ENCODE data around the gene PRRC2C. TPM values are rescaled to one million over a fixed set of nuclear protein-coding genes. Genes with fewer than 3 reads are reported as not detected.

The PRRC2C gene
- total RNA-seq, 6 experiments from 2014 or later: 125 to 144 (median 136) TPM

DNA sequence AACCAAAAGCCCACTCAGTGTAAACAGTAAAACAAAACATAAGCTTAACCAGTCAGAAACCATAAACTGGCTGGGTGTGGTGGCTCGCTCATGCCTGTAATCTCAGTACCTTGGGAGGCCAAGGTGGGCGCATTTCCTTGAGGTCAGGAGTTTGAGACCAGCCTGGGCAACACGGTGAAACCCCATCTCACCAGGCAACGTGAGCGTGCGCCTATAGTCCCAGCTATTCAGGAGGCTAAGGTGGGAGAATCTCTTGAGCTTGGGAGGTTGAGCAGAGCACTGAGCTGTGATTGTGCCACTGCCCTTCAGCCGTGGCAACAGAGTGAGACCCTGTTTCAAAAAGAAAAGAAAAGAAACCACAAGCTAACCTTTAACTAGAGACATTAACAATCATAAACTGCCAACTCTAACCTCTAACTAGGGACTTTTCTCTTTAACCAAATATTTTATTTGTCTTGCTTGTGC lies 13.1 kb upstream of the PRRC2C start:
- H3K36me3 Mint-ChIP-seq (ENCODE audit: low read depth): no peaks in the 10 kb centered on the region
- H3K27ac Mint-ChIP-seq: no peak overlapping the region
- TF ChIP-seq CTCF (IDR thresholded peaks at IDR 0.05): no peak

GRCh38 chr1:171476829-171477228 lies 8.5 kb upstream of the PRRC2C start:
- Mint-ChIP-seq H3K36me3 (ENCODE audit: low read depth) (no peaks in the 10 kb centered on the region), H3K4me1 (ENCODE audit: low read depth) (no peaks in the 10 kb centered on the region), H3K27ac (no peak overlapping the region), H3K4me3 (no peak overlapping the region), H3K9me3 (no peaks in the 10 kb centered on the region), H3K27me3 (ENCODE audit: insufficient read depth) (peaks cover 2% of the 10 kb centered on the region)
- DNase-seq: no peak
- TF ChIP-seq CTCF (IDR thresholded peaks at IDR 0.05): no peak

More for the DNA sequence above, 13.1 kb upstream of the PRRC2C start:
- no peak for DNase-seq
- Mint-ChIP-seq H3K9me3 (no peaks in the 10 kb centered on the region), H3K4me1 (ENCODE audit: low read depth) (peaks cover 10% of the 10 kb centered on the region; the same call in 1 of the 2 replicates), H3K4me3 (no peak overlapping the region), H3K27me3 (ENCODE audit: insufficient read depth) (no peaks in the 10 kb centered on the region; the same call in 1 of the 2 replicates)

GRCh38 chr1:171477804-171478203 lies 7.5 kb upstream of the PRRC2C start:
- Mint-ChIP-seq H3K4me1 (ENCODE audit: low read depth) (no peaks in the 10 kb centered on the region), H3K27ac (no peak overlapping the region), H3K36me3 (ENCODE audit: low read depth) (no peaks in the 10 kb centered on the region), H3K9me3 (no peaks in the 10 kb centered on the region), H3K4me3 (no peak overlapping the region), H3K27me3 (ENCODE audit: insufficient read depth) (peaks cover 2% of the 10 kb centered on the region)
- no peak for DNase-seq
- no peak for TF ChIP-seq CTCF (IDR thresholded peaks at IDR 0.05)

- Mint-ChIP-seq H3K4me3 (no peak overlapping the region), H3K36me3 (ENCODE audit: low read depth) (no peaks in the 10 kb centered on the region), H3K4me1 (ENCODE audit: low read depth) (peaks cover 7% of the 10 kb centered on the region), H3K27me3 (ENCODE audit: insufficient read depth) (peaks cover 2% of the 10 kb centered on the region), H3K27ac (no peak overlapping the region), H3K9me3 (no peaks in the 10 kb centered on the region)
- no peak for TF ChIP-seq CTCF (IDR thresholded peaks at IDR 0.05)
- no peak for DNase-seq
These were observed 5.3 kb upstream of the PRRC2C start for GRCh38 chr1:171480035-171480434.

GRCh38 chr1:171484760-171485374 lies 463 bp upstream of the PRRC2C start:
- no peaks in the 10 kb centered on the region for H3K27me3 Mint-ChIP-seq (ENCODE audit: insufficient read depth)
- H3K9me3 Mint-ChIP-seq: no peaks in the 10 kb centered on the region
- TF ChIP-seq CTCF (IDR thresholded peaks at IDR 0.05): no peak; the same call in 1 of the 2 replicates
- peak overlapping the region; percentile 90 for H3K4me3 Mint-ChIP-seq
- H3K36me3 Mint-ChIP-seq (ENCODE audit: low read depth): peaks cover 20% of the 10 kb centered on the region
- no peak for DNase-seq
- H3K27ac Mint-ChIP-seq: peak overlapping the region; percentile 93
- peaks cover 40% of the 10 kb centered on the region for H3K4me1 Mint-ChIP-seq (ENCODE audit: low read depth)

Measured in HFFc6 (cell line).